ENCODE results near the gene MYO5A. TPM values are rescaled to one million over a fixed set of nuclear protein-coding genes. Genes with fewer than 3 reads are reported as not detected.

MYO5A gene
- total RNA-seq, 1 experiment from 2014 or later, result 17.6 TPM

- no peak overlapping the region for H3K4me2 ChIP-seq (ENCODE audit: low read length)
- H3K4me3 ChIP-seq (replicated peaks in 1 of 2; ENCODE audit: low read depth in 1 of 2, low read length in 2 of 2), result no peak overlapping the region
- H3K79me2 ChIP-seq (ENCODE audit: insufficient read depth, low read length), result no peaks in the 10 kb centered on the region
- no peaks in the 10 kb centered on the region for H3K9me3 ChIP-seq (ENCODE audit: control insufficient read depth in 1 of 2, insufficient read depth in 1 of 2, low read depth in 1 of 2, low read length in 2 of 2)
- no peaks in the 10 kb centered on the region for H4K20me1 ChIP-seq (ENCODE audit: insufficient read depth)
- H3K9me2 ChIP-seq (ENCODE audit: insufficient read depth), result no peaks in the 10 kb centered on the region
- H2AFZ ChIP-seq (ENCODE audit: low read depth, low read length, poor library complexity, severe bottlenecking), result no peak overlapping the region
- H3K9ac ChIP-seq (ENCODE audit: low read length), result no peak overlapping the region
- H3K27ac ChIP-seq (ENCODE audit: low read depth, low read length), result no peak overlapping the region
- intact Hi-C loops (cut with micrococcal nuclease), result no loop called here
- no peaks in the 10 kb centered on the region for H3K4me1 ChIP-seq (ENCODE audit: control insufficient read depth in 1 of 2, insufficient read depth in 2 of 2, low read length in 2 of 2)
- CTCF ChIA-PET, result no interaction called here
- DNase-seq (ENCODE audit: low read depth, low spot score) (no peak), ATAC-seq (no peak)
- RAD21 ChIA-PET (ENCODE audit: low non-redundant PET in 1 of 2, low total read pairs in 2 of 2, uncharacterized antibody in 2 of 2, unreplicated experiment in 2 of 2), result no interaction called here
- no peaks in the 10 kb centered on the region for H3K36me3 ChIP-seq (ENCODE audit: control insufficient read depth in 1 of 2, insufficient read depth in 2 of 2, low read length in 2 of 2)
- POLR2A ChIA-PET, result no interaction called here
- BruUV-seq (replicated peaks), result no TSS peak
- TF ChIP-seq TCF7L2 (IDR thresholded peaks at IDR 0.05; ENCODE audit: borderline replicate concordance, extremely low read depth, insufficient read depth, insufficient read length), result no peak
- H3K27me3 ChIP-seq (ENCODE audit: insufficient read depth, low read length), result no peaks in the 10 kb centered on the region
Observed at GRCh38 chr15:52397118-52397517, 131.6 kb downstream of the MYO5A start.

- POLR2A ChIA-PET, result no interaction called here
- no peak overlapping the region for H3K4me2 ChIP-seq (ENCODE audit: low read length)
- no TSS peak for BruUV-seq (replicated peaks)
- H3K36me3 ChIP-seq (ENCODE audit: control insufficient read depth in 1 of 2, insufficient read depth in 2 of 2, low read length in 2 of 2), result no peaks in the 10 kb centered on the region
- H4K20me1 ChIP-seq (ENCODE audit: insufficient read depth), result no peaks in the 10 kb centered on the region
- no peak overlapping the region for H3K27ac ChIP-seq (ENCODE audit: low read depth, low read length)
- H3K79me2 ChIP-seq (ENCODE audit: insufficient read depth, low read length), result no peaks in the 10 kb centered on the region
- CTCF ChIA-PET, result no interaction called here
- no peak overlapping the region for H2AFZ ChIP-seq (ENCODE audit: low read depth, low read length, poor library complexity, severe bottlenecking)
- RAD21 ChIA-PET (ENCODE audit: low non-redundant PET in 1 of 2, low total read pairs in 2 of 2, uncharacterized antibody in 2 of 2, unreplicated experiment in 2 of 2), result no interaction called here
- H3K4me1 ChIP-seq (ENCODE audit: control insufficient read depth in 1 of 2, insufficient read depth in 2 of 2, low read length in 2 of 2), result no peaks in the 10 kb centered on the region
- no peak for DNase-seq (ENCODE audit: low read depth, low spot score)
- H3K9me2 ChIP-seq (ENCODE audit: insufficient read depth), result no peaks in the 10 kb centered on the region
- no peaks in the 10 kb centered on the region for H3K27me3 ChIP-seq (ENCODE audit: insufficient read depth, low read length)
- ATAC-seq, result no peak
- no peaks in the 10 kb centered on the region for H3K9me3 ChIP-seq (ENCODE audit: control insufficient read depth in 1 of 2, insufficient read depth in 1 of 2, low read depth in 1 of 2, low read length in 2 of 2)
- no peak overlapping the region for H3K9ac ChIP-seq (ENCODE audit: low read length)
- intact Hi-C loops (cut with micrococcal nuclease), result no loop called here
- no peak overlapping the region for H3K4me3 ChIP-seq (replicated peaks in 1 of 2; ENCODE audit: low read depth in 1 of 2, low read length in 2 of 2)
- TF ChIP-seq RAD21 (IDR thresholded peaks at IDR 0.05; ENCODE audit: low read depth) (no peak), SRF (IDR thresholded peaks at IDR 0.05; ENCODE audit: low read depth) (no peak), CTCF (IDR thresholded peaks at IDR 0.05 in 2 of 3, conservative IDR thresholded peaks at IDR 0.05 in 1 of 3; ENCODE audit: borderline replicate concordance in 1 of 3, insufficient read depth in 1 of 3, low read depth in 2 of 3, low read length in 2 of 3) (no peak), ZFX (IDR thresholded peaks at IDR 0.05) (no peak), TCF7L2 (IDR thresholded peaks at IDR 0.05; ENCODE audit: borderline replicate concordance, extremely low read depth, insufficient read depth, insufficient read length) (no peak), ZBTB33 (IDR thresholded peaks at IDR 0.05; ENCODE audit: extremely low read depth, insufficient replicate concordance, low read length) (no peak), ELF1 (IDR thresholded peaks at IDR 0.05; ENCODE audit: borderline replicate concordance, low read depth) (no peak), FOSL1 (IDR thresholded peaks at IDR 0.05; ENCODE audit: low read depth) (no peak), EZH2 (IDR thresholded peaks at IDR 0.05) (no peak), POLR2A (IDR thresholded peaks at IDR 0.05; ENCODE audit: borderline replicate concordance, extremely low read depth, insufficient read depth, insufficient read length) (no peak), POLR2AphosphoS5 (IDR thresholded peaks at IDR 0.05; ENCODE audit: low read depth, low read length) (no peak), REST (IDR thresholded peaks at IDR 0.05; ENCODE audit: low read depth) (no peak), MAX (IDR thresholded peaks at IDR 0.05) (no peak), SP1 (IDR thresholded peaks at IDR 0.05; ENCODE audit: low read depth) (no peak)
Observed at GRCh38 chr15:52394118-52394517, 134.6 kb downstream of the MYO5A start.

Measured in HCT116 (cell line).